ENCODE results near the gene PABPN1.

DNA sequence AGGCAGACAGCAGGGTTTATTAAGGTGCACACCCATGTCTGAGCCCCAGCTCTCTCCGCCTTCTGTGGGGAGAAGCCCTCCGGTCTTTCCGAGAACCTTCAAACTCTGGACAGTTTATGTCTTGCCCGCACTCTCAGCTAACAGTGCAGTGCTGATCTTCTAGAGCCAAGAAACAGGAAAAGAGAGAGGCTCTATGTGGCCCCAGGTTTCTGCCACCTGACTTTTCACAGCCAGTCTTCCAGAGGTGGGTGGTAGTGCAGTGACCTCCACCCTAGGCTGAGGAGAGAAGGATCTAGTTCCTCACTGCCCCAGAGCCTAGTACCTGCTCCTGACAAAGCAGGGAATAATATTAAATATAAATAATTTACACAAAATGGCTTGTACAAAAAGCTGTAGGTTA is 35.4 kb downstream of the PABPN1 start:
- TF ChIP-seq, protein P1, sequence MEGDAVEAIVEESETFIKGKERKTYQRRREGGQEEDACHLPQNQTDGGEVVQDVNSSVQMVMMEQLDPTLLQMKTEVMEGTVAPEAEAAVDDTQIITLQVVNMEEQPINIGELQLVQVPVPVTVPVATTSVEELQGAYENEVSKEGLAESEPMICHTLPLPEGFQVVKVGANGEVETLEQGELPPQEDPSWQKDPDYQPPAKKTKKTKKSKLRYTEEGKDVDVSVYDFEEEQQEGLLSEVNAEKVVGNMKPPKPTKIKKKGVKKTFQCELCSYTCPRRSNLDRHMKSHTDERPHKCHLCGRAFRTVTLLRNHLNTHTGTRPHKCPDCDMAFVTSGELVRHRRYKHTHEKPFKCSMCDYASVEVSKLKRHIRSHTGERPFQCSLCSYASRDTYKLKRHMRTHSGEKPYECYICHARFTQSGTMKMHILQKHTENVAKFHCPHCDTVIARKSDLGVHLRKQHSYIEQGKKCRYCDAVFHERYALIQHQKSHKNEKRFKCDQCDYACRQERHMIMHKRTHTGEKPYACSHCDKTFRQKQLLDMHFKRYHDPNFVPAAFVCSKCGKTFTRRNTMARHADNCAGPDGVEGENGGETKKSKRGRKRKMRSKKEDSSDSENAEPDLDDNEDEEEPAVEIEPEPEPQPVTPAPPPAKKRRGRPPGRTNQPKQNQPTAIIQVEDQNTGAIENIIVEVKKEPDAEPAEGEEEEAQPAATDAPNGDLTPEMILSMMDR (IDR thresholded peaks at IDR 0.05; ENCODE audit: low read length) = no peak
- TF ChIP-seq EZH2 (IDR thresholded peaks at IDR 0.05; ENCODE audit: borderline replicate concordance, low read length) = no peak

All from OCI-LY1 (cell line).